Measurements from ENCODE around the gene RHOD.

- TF ChIP-seq CTCF (IDR thresholded peaks at IDR 0.05): no peak
- TF ChIP-seq POLR2AphosphoS5 (IDR thresholded peaks at IDR 0.05; ENCODE audit: low read depth, low read length): no peak
Measured at GRCh38 chr11:67113231-67113721, 56.6 kb downstream of the RHOD start.
